ENCODE measurements around the gene NTSR2.
"Not testable (repeated sequence)": the region's sequence is repeated elsewhere in the genome, so short reads cannot be mapped to it uniquely, and the experiment has no call there.

NTSR2 gene

DNA sequence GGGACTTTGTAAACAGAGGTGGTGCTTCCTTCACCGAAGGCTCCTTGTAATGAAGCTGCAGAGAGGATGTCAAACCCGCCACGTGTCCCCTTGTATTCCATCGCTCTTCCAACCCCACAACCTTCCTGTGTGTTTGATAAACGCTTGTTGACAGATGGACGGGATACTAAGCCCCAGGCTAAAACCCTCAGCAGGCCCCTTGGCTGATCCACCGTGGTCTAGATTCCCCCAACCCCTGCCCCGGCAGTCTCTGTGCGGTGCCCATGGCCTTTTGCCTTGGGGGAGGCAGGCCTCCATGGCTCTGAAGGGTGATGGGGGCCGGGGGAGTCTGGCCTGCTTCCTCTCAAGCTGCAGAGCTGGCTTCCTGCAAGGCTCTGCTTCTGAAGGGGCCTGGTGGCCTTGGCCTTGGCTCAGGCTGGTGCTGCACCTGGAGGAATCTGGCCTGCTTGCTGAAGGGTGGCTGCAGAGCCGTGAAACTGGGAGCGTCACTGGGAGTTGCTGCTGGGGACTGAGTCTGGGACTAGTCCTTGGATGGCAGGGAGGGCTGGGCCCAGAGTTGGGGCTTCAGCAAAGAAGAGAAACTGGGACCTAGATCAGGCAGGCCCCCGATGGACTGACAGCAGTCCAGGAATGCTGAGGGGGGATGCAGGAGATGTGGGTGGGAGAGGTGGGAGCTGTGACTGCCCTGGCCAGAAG lies 9.6 kb upstream of the NTSR2 start:
- no peak for DNase-seq (ENCODE audit: low read depth)

DNA sequence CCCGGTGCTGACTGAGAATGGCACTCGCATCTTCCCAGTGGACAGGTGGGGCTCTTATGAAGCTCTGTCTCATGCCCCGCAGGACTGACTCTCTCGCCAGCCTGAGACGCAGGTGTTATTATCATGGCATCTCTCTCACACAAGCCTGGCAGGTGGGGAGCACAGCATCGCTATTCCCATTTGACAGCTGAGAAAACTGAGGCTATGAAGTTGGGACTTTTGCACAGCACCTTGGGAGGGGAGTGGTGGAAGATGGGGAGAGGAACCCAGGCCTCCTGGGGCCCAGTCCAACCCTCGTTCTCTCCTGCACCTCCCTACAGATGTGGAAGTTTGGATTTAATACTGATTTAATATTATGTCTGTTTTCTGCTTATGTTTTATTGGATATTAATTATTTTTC lies 9.0 kb upstream of the NTSR2 start:
- no peak for DNase-seq (ENCODE audit: low read depth)

DNA sequence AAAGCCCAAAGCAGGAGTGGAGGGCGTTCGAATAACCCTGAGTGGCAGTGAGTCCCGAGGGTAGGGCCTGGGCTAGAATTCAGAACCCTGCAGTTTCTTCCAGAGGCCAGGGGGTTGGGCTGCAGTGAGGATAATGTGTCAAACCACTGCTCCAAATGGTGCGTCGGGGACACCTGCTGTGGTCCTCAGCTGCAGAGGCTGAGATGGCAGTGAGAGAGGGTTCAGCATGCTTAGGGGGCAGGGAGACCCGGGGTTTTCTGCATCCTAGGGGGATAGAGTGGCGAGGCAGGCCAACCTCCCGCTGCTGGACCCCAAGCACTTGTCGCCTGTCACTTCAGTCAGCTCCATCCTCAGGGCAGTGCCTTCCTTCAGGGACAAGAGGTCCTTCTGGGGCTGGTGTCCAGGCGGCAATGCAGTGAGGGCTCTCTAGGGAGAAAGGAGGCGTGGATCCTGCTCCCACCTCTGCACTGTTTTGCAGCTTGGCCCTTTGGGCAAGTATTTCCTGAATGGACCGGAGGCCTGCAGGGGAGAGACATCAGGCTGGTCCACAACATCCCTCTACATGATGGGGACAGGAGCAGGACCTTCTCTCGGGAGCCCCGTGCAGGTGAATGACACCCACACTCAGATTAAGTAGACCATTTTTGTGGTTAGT lies 8.4 kb upstream of the NTSR2 start:
- DNase-seq (ENCODE audit: low read depth) = no peak

DNA sequence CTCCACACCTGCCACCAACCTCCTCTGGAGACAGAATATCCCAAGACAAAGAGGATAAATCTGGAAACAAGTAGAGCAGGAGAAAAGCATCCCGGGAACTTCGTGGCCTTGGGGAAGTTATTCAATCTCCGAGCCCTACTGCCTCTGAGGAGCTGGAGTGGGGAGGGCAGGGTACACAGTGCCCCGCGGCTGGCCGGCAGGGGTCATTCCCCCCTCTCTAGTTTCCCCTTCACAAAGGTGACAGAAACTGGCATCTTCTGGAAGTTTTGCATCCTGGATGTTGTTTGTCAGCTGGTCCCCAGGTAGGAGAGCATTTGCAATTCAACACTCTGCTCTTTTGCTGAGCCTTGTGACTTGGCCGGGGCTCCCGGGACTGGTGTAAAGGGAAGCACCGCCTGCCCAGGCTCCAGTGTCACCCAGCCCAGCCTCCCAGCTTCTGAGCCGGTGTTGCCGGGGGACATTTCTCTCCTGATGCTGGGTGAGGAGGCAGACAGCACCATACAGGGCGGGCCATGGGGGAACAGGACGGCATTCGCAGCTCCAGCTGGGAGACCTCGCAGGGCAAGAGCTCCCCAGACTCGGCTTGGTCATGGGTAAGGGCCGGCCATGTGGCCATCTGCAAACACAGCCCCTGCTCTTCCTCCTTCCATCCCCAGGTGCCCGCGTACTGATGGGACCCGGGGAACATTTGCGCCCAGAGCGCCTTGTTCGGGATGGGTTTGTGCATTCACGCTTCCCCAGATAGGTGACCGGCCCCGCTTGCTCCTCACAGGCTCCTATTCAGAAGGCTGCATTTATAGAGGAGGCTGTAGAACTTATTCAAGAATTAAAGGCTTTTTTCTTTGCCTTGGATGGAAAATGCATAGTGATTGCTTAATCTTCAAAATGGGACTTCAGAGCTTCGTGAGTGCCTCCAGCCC lies 7.4 kb upstream of the NTSR2 start:
- DNase-seq (ENCODE audit: low read depth) = no peak

DNA sequence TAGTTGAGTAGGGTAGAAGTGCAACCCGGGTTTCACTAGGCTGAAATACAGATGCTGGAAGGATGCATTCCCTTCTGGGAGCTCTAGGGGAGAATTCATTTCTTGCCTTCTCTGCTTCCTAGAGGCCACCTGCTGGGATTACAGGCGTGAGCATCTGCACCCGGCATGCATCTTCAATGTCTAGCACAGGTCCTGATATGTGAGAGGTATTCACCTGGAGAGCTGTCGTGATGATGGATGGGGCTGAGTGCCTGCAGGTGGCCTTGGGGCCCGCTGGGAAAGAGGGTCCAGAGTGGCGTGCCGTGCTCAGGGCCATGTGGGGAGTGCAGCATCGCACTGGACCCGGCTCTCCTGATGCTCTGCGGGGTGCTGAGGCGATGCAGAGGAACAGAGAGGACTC lies 6.6 kb upstream of the NTSR2 start:
- no peak for DNase-seq (ENCODE audit: low read depth)

DNA sequence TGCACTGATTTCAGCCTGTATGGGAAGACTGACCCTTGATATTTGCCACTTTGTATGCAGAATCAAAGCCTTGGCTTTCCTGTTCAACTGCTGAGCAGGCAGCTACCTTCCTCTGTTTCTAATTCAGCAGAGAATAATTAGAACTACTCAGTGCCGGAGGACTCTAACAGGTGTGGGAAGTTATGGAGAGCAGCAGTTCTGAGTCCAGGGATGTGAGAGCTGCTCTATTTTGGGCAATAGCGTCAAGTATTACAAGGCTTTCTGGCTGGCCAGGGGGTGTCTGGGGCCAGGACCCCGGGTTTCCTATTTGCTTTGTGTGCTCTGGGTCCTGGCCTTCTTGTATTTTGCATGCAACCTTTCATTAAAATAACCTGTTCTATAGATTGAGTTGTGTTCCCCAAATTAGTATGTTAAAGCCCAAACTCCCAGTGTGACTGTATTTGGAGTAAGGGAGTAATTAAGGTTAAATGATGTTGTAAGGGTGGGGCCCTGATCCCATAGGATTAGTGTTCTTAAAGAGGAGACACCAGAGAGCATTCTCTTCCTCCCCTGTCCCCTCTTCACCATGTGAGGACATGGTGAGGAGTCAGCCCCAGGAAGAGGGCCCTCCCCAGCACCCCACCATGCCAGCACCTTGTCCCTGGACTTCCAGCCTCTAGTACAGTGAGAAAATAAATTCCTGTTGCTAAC lies 5.6 kb upstream of the NTSR2 start:
- DNase-seq (ENCODE audit: low read depth) = no peak

DNA sequence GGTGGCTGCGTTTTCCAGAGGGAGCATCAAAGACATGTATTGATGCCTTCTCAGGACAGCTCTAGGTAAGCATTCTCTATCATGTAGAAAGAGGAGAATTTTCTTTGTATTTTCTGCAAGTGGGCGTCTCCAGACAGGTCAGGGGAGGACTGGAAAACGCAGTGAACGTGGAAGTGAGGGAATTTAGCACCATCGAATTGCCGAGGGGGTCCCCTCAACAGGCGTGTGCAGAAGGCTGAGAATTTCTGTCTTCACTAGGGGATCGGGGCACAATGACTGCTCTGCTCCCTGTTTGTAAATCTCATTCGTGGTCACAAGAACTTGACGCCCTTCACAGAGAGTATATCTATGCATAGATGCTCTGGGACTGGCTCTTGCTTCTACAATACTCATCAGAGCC lies 5.0 kb upstream of the NTSR2 start:
- no peak for DNase-seq (ENCODE audit: low read depth)

DNA sequence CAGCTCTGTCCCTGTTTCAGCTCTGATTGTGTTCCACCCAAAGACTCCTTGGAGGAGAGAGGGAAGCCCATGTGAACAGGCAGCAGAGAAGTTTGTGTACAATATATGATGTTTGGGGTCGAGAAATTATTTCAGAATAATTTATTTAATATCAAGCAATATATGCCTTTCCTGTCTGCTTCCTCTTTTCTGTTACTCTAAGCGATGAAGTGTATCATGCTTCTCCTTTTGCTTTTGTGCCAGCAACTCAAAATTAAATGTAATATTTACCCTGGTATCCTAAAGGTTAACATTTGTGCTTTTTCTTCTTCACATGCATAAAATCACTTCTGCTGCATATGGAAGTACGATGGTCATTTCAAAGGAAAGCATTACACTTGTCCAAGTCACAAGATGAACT lies 2.4 kb upstream of the NTSR2 start:
- no peak for DNase-seq (ENCODE audit: low read depth)

DNA sequence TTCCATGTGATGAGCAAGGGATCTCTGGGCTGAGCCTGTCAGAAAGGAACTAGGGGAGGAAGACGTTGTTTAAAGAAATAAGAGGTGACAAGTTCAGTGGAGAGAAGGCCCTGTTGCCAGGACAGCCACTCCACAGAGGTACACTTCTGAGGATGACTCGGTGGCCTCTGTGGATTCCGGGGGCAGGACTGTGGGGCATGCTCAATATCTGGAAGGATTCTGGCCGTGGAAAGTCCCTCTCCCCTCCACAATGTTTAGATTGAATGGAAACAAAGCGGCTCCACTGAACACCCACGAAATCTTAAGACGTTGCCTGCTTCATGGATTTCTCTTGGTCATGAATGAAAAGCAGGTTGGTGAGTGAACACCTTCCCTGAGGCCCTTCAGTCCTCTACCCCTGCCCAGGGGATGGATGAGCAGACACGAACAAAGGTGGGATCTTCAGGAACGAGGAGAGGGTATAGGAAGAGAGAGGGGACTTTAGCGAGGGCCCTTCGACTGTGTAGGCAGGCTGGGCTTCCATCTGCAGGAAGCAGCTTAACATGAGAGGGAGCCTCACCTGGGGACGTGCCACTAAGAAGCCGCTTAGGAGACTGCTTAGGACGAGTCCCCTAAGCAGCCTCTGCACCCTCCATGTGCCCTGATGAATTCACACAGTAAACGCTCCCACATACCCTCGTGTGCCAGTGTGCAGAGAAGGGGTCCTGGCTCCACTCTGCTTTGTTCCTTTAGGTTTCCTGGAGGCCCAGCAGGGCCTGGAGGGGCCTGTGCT lies 1.9 kb downstream of the NTSR2 start:
- no peak for DNase-seq (ENCODE audit: low read depth)

DNA sequence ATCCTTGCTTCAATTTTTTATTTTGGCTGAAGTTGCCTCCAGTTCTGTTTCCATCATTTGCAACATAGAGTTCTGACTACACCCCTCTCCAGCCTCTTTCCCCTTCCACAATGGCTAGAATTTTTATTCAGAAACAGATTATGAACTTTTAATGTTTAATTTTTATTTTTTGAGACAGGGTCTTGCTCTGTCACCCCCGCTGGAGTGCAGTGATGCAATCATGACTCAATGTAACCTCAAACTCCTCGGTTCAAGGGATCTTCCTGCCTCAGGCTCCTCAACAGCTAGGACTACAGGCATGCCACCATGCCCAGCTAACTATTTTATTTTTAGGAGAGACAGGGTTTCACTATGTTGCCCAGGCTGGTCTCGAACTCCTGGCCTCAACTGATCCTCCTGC lies 2.8 kb downstream of the NTSR2 start:
- DNase-seq (ENCODE audit: low read depth) = no peak

DNA sequence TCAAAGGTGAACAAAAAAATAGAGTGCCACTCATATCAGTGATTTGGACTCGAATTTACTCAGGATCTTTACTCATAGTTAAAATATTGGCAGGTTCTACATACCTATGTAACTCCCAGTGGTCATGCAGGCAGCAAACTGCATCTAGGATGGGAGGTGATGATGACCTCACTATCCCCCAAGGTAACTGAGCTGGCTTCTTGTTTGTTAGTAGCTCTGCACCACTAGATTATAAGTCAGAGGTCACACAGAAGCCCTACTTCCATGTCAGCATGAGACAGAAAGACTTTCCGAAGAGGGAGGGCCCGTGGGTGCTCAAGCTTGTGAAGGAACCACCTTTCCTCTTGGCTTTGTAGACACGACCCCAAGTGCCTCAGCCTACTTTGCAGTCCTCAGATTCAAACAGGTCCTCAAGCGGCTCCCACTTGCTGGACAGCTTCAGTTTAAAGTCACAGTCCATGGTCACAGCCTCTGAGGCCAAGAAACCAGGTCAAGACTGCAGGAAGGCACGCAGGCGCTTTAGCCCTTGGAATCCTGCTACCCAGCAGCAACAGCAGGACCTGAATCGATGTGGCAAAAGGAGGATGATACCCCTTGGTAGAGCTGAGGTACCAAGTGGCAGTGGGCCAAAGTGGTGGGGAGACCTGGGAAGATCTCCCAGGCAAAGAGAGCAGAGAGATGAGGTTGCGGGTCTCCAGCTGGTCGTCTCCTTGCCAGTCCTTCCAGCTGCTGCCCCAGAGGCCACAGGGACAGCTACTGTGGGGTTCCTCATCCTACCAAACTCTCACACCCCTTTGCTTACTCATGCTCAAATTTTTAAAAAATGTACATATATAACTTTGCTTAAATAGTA lies 4.3 kb downstream of the NTSR2 start:
- no peak for DNase-seq (ENCODE audit: low read depth)

DNA sequence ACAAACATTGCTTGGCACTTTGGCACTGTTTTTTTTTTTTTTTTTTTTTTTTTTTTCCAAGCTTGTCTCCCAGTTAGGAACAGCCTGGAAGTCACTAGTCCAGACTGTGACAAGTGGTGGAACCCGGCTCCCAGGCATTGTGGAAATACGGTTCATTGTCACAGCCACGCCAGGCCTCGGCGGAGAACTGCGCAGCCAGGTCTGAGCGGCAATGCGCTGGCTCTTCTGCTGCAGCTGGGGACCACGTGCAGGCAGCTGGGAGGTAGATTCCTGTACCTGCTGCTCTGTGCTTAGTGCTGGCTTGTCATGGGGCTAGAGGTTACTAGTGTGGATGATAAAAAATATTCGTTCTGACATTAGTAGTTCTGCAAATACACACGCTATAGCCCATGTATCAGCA lies 5.0 kb downstream of the NTSR2 start:
- DNase-seq (ENCODE audit: low read depth) = no peak

DNA sequence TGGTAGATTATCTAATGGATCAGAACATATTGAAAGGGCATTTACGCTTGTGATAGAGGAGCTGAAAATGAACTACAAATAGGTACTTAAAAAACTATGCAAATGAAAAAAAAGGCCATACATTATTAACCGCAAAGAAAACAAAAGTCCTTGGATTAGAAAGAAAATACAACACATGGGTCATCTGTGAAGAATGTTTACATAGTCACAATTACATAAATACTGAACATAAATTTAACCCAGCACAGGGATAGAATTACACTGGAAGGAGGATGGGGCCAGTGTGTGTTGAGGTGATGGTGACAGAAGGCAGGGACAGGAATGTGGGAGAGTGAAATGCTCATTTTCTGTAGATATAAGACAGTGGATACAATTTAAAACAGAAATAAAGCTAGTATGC lies 6.6 kb downstream of the NTSR2 start:
- DNase-seq (ENCODE audit: low read depth) = no peak

DNA sequence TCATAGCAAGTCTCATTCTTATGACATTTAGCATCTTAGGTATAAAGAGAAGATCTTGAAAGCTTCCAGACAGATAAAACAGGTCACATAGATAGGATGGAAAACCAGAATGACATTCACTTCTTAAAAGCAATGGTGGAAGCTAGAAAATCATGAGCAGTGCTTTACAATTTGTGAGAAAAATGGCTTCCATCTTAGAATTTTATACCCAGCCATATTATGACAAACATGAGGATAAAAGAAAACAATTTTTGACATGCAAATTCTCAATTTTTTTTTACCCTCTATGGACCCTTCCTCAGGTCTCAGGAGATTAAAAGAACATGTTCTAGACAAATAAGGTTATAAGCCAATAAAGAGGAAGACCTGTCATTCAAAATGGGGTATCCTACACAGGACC lies 7.1 kb downstream of the NTSR2 start:
- no peak for DNase-seq (ENCODE audit: low read depth)

DNA sequence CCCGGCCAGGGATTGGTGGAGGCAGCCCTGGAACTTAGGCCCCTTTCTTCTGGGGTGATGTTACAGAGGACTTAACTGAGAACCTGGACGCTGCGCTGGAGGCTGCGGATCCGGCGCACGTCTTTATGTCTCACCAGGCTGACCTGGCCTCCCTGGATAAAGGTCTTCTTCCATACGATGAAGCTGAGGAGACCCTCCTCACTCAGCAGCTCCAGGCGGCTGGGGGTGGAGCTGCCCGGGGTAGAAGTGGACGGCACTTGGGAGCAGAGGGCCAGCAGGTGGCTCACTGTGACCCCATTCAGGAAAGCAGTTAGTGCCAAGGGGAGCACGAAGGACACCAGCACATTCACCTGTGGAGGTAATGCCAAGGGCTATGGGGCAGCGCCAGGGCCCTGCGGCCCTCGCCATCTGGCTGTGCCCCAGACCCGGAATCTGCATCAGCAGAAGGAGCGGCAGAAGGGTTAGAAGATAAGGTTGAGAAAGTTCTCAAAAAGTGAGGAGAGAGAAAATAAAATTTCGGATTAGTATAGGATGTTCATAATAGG lies 8.0 kb downstream of the NTSR2 start:
- no peak for DNase-seq (ENCODE audit: low read depth)

DNA sequence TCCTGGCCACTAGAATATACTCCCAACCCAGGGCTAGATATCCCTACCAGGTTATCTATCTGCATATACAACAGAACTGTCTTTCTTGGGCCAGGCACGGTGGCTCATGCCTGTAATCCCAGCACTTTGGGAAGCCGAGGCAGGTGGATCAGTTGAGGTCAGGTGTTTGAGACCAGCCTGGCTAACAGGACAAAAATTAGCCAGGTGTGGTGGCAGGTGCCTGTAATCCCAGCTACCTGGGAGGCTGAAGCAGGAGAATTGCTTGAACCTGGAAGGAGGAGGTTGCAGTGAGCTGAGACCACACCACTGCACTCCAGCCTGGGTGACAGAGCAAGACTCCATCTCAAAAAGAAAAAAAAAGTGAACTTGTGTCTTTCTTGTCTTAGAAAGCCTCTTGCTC lies 9.6 kb downstream of the NTSR2 start:
- not testable (repeated sequence) for DNase-seq (ENCODE audit: low read depth)

DNA sequence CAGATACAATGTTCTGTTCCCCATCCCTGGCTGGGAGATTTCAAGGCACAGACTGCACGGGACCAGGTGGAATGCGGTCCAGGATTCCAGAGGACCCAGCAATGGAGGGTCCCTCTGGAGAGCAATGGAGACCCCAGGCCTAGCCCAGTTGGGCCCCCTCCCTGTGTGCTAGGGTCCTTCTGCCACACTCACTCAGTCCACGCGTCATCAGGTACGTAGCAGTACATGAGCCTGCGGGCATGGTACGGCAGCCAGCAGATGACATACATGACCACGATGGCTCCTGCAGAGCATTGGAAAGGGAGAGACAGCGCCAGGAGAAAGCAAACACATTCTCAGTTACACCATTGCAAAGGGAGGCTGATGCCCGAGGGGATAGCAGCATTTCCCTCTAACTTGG lies 10.1 kb downstream of the NTSR2 start:
- DNase-seq (ENCODE audit: low read depth) = no peak

DNA sequence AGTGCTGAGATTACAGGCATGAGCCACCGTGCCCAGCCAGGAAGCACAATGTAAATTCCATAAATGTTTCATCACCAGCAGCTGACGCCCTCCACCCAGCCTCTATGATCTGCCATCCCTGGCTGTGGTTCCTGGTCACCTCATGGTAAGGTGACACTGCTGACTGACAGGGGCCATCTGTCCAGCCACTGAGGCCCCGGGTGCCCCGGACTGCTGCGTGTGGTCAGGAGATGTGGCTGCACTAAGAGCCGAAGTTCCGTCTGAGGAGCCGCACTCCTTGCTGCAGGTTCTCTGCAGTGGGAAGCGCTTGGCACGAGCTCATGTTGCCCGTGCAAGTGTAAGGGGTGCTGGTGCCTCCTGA lies 10.9 kb downstream of the NTSR2 start:
- no peak for DNase-seq (ENCODE audit: low read depth)

DNA sequence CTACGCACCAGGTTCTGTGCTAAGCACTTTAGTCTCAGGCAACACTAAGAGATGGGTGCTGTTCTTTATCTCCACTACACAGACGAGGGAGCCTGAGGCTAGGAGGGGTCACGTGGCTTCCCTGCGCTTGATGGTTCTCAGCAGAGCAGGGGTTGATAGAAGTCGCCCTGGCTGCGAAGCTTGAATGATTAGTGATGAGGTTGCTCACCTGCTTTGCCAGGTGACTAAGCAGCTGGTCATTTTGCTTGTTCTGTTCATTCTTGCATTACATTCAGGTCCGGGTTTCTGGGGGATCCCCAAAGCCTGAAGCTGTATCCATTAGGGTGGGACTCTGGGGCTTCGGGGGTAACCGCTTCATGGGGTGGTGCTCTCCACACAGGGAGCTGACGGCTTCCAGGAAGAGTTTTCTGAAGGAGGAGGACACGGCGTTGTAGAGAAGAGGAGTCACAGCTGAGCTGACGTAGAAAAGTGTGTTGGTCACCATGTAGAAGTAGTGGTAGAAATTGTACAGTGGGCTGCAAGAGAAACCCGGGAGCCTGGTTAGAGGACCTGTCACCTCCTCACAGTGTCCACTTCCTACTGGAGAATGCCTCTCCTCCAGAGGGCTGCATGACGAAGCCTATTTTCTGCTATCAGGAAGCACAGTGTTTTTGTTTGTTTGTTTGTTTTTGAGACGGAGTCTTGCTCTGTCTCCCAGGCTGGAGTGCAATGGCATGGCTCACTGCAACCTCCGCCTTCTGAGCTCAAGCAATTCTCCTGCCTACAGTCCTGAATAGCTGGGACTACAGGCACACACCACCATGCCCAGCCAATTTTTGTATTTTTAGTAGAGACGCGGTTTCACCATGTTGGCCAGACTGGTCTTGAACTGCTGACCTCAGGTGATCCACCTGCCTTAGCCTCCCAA lies 11.5 kb downstream of the NTSR2 start:
- no peak for DNase-seq (ENCODE audit: low read depth)
